Skin epidermis (tissue), 12 donors: ENCODE results near the gene OR7D2.

Source experiments
- H3K27ac ChIP-seq, 21 experiments: fragments of 200-600 bp; sonication (generic) in 11 of 21; one replicate each; pipeline ENCODE4 v1.5.0; 2020; ENCODE audit warnings: mild to moderate bottlenecking in 3 of 21, inconsistent platforms in 2 of 21, moderate library complexity in 2 of 21
- H3K4me3 ChIP-seq, 7 experiments: fragments of 200-600 bp; sonication (generic) in 2 of 7; one replicate each; pipeline ENCODE4 v1.5.0; 2020; ENCODE audit warnings: inconsistent platforms in 2 of 7, mild to moderate bottlenecking in 2 of 7, moderate library complexity in 1 of 7

OR7D2 gene

GRCh38 chr19:9178901-9179300 is at the start of gene OR7D2:
Gene OR7D2, plus strand, starts transcription at chr19:9178979. Its CDS starts 6,803 bp downstream, at chr19:9185782.
- no peak within 1 kb of the TSS for H3K27ac ChIP-seq
- H3K4me3 ChIP-seq, result no peak within 1 kb of the TSS

- Histone ChIP-seq H3K4me3 (no peak overlapping the region), H3K27ac (no peak overlapping the region)
These were observed 47.8 kb upstream of the OR7D2 start for GRCh38 chr19:9130965-9131364.

- H3K4me3 ChIP-seq, result no peak overlapping the region
These were observed 46.4 kb upstream of the OR7D2 start for GRCh38 chr19:9132422-9132821.

GRCh38 chr19:9139609-9140158 is 39.1 kb upstream of the OR7D2 start:
- Histone ChIP-seq H3K4me3 (peak overlapping the region; percentile 58 to 88 (median 83)), H3K27ac (peak overlapping the region in 18 of 21 experiments; percentile 81 to 97 (median 90))

More at GRCh38 chr19:9132422-9132821, 46.4 kb upstream of the OR7D2 start:
- no peak overlapping the region for H3K27ac ChIP-seq

GRCh38 chr19:9140159-9140874 is 38.5 kb upstream of the OR7D2 start, which contains the start of gene ZNF317:
Gene ZNF317, plus strand, starts transcription at chr19:9140397. Its CDS starts 15,620 bp downstream, at chr19:9156017.
- Histone ChIP-seq H3K27ac (peak within 1 kb of the TSS; percentile 60 to 97 (median 90)), H3K4me3 (peak within 1 kb of the TSS; percentile 58 to 88 (median 83))

- H3K27ac ChIP-seq, result no peak overlapping the region
- no peak overlapping the region for H3K4me3 ChIP-seq
These were observed 33.9 kb upstream of the OR7D2 start for GRCh38 chr19:9144920-9145319.

- H3K27ac ChIP-seq, result no peak overlapping the region
- H3K4me3 ChIP-seq, result no peak overlapping the region
These were observed 31.9 kb upstream of the OR7D2 start for GRCh38 chr19:9146882-9147281.

- H3K4me3 ChIP-seq, result no peak overlapping the region
- H3K27ac ChIP-seq, result no peak overlapping the region
These were observed 30.1 kb upstream of the OR7D2 start for GRCh38 chr19:9148697-9149096.

- H3K4me3 ChIP-seq, result no peak overlapping the region
- H3K27ac ChIP-seq, result no peak overlapping the region
These were observed 28.8 kb upstream of the OR7D2 start for GRCh38 chr19:9149997-9150396.

- H3K4me3 ChIP-seq, result no peak overlapping the region
- H3K27ac ChIP-seq, result no peak overlapping the region
These were observed 28.1 kb upstream of the OR7D2 start for GRCh38 chr19:9150650-9151049.

GRCh38 chr19:9151367-9151766 is 27.4 kb upstream of the OR7D2 start:
- H3K27ac ChIP-seq, result no peak overlapping the region
- no peak overlapping the region for H3K4me3 ChIP-seq

- Histone ChIP-seq H3K27ac (peak overlapping the region in 1 of 21 experiments; percentile 36), H3K4me3 (no peak overlapping the region)
These were observed 23.2 kb upstream of the OR7D2 start for GRCh38 chr19:9155591-9155990.

- no peak overlapping the region for H3K27ac ChIP-seq
- no peak overlapping the region for H3K4me3 ChIP-seq
These were observed 22.5 kb upstream of the OR7D2 start for GRCh38 chr19:9156304-9156703.

GRCh38 chr19:9159891-9160290 is 18.9 kb upstream of the OR7D2 start:
- Histone ChIP-seq H3K4me3 (no peak overlapping the region), H3K27ac (no peak overlapping the region)

- Histone ChIP-seq H3K27ac (no peak overlapping the region), H3K4me3 (no peak overlapping the region)
These were observed 17.4 kb upstream of the OR7D2 start for GRCh38 chr19:9161427-9161826.

GRCh38 chr19:9165261-9165660 is 13.5 kb upstream of the OR7D2 start:
- H3K4me3 ChIP-seq, result no peak overlapping the region

GRCh38 chr19:9166846-9167245 is 11.9 kb upstream of the OR7D2 start:
- Histone ChIP-seq H3K4me3 (no peak overlapping the region), H3K27ac (peak overlapping the region in 3 of 21 experiments; percentile 7 to 77 (median 29))

More at GRCh38 chr19:9165261-9165660, 13.5 kb upstream of the OR7D2 start:
- H3K27ac ChIP-seq, result no peak overlapping the region

GRCh38 chr19:9171393-9171991 is 7.3 kb upstream of the OR7D2 start:
- Histone ChIP-seq H3K4me3 (no peak overlapping the region), H3K27ac (no peak overlapping the region)

GRCh38 chr19:9175326-9175725 is 3.5 kb upstream of the OR7D2 start:
- Histone ChIP-seq H3K4me3 (no peak overlapping the region), H3K27ac (no peak overlapping the region)

GRCh38 chr19:9183000-9183399 is 4.2 kb downstream of the OR7D2 start:
- H3K27ac ChIP-seq, result no peak overlapping the region
- H3K4me3 ChIP-seq, result no peak overlapping the region

GRCh38 chr19:9187191-9187590 is 8.4 kb downstream of the OR7D2 start:
- Histone ChIP-seq H3K27ac (no peak overlapping the region), H3K4me3 (no peak overlapping the region)
